AG08395 (cell line): ENCODE measurements around the gene TTC7B.

Experiments used
- DNase-seq: peaks from one replicate; pipeline ENCODE4 v3.0.0; 2012; ENCODE audit warnings: mixed read lengths, low spot score

Gene TTC7B

DNA sequence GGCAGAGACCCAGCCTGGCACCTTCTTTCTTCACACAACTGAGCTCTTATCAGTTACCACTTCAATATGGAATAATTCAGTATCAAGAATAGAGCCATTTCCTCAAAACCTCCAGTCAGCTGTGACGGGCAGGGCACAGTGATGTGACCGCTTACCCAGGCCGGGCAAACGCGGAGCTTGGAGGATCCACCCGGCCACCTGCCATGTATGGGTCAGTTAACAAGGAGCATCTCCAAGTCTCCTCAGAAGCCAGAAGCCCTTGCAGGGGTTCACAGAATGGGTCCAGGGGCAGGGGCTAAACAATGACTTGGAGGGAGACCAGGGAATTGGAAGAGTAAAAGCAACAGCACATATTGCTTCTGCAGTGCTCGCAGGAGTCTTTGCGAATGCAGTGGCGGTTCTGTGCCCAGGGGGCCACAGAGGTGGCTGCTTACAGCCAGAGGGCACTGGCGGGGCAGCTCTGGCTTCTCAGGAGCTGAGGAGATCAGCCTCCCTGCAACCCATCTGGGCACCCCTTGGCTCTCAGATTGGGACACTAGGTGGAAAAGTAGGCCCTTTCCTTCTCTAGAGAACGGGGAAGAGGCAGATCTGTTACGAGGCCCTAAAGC, 257.1 kb downstream of the TTC7B start:
- DNase-seq = no peak

DNA sequence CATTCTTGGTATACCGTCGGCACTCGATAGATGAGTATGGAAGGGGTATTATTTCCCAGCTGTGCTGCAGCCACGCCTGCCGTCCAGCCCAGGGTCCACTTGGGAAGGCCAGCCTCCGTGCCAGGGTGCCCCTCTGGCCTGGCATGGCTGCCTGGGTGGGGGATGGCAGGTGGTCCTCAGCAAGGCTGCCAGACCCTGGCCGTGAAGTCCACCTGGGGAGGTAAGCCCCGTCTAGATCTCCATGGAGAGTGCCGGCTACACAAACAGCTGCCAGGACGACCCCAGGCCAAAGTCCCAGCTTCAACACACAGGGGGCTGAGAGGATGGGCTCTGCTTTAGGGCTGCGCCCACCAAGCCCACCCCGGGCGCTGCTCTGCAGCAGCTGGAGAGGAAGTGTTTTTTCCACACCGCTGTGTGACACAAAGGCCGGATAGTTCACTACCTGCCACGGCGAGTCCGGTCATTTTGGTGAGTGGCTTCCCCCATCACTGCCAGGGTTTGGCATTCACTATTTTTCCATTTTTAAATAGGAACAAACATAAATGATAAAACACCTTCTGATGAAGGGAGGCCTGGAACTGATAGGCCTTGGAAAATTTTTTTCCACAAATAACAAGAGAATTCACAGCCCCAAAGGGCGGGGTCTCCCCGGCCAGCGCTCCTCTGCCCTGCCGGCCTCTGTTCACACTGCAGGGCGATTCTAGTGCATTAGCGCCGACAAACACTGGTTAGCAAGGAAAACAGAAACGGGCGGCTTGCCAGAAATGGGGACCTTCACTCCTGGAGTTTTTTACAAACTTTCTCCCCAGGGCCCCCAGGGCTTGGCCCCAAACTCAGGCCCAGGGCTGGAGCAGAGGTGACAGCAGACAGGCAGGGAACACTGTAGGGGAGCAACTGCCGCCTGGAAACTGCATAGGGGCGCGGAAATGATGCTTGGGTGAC, 257.9 kb downstream of the TTC7B start:
- DNase-seq = no peak

DNA sequence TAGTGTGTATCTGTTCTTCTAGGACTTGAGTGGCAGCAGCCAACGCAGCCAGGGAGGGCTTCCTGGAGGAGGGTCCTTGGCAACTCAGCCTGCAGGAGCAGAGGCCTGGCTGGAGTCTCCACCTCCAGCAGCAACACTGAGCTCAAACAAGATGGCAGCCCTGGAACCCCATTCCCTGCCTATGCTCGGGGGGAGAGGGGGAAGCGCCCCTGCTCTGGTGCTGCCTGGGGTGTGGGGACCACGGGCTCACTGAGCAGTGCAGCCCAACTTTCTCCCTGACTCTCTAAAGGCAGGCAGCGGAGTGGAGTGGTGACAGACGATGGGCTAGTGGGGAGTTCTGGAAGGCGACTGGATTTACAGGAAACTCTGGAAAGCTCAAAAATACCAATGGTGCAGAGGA, 258.7 kb downstream of the TTC7B start:
- no peak for DNase-seq

DNA sequence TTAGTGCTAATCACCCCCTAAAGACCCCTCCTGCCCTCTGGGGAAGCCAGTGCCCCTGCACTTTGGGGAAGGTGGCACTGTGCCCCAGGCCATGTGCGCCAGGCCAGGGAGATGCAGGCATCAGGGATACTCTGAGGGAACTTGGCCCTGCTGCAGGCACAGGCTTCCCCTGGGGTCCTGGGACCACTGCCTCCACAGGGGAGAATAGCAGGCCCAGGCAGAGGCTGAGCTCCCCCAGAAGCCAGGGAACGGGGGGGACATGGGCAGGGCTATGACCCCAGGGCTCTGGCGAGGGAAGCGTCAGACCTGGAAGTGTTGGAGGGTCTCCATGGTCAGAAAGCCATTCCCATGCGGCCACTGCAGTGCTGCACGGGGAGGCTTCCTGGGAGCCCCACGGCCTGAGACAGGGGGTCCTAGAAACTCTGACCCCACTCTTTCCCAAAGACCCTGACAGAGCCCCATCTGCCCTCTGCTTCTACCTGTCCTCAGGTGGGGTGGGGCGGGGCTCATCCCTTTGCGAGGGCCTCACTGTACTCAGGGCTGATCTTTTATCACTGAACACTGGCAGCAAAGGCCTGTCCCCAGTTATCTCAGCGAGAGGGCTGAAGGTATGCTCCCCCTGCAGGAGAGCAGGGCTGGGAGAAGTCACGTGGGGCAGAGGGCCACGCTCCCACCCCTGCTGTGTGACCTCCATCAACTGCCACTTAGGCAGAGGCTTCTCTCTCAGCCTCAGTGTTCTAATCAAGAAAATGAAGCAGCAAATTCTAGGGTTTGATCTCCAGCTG, 259.4 kb downstream of the TTC7B start:
- DNase-seq = no peak

DNA sequence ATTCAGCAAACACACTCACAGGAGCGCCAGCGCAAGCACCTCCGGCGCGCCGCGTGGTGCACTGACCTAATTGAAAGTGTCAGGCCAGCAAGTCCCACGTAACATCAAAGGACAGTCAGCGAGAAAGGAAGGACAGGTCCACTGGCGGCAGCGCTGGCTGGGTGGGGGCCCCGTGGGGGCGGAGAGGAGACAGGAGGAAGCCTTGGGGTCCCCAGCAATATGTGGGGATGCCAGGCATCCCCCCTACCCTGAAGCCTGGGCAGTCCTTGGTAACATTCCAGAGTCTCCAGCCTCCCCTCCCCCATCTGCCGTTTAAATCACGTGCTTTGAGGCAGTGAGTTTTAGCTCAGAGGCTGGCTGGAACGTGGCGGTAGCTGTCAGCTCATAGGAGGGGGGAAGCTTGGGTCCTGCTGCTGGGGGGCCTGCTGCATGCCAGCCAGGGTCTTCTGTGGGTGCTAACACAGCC, 260.2 kb downstream of the TTC7B start:
- DNase-seq = no peak

DNA sequence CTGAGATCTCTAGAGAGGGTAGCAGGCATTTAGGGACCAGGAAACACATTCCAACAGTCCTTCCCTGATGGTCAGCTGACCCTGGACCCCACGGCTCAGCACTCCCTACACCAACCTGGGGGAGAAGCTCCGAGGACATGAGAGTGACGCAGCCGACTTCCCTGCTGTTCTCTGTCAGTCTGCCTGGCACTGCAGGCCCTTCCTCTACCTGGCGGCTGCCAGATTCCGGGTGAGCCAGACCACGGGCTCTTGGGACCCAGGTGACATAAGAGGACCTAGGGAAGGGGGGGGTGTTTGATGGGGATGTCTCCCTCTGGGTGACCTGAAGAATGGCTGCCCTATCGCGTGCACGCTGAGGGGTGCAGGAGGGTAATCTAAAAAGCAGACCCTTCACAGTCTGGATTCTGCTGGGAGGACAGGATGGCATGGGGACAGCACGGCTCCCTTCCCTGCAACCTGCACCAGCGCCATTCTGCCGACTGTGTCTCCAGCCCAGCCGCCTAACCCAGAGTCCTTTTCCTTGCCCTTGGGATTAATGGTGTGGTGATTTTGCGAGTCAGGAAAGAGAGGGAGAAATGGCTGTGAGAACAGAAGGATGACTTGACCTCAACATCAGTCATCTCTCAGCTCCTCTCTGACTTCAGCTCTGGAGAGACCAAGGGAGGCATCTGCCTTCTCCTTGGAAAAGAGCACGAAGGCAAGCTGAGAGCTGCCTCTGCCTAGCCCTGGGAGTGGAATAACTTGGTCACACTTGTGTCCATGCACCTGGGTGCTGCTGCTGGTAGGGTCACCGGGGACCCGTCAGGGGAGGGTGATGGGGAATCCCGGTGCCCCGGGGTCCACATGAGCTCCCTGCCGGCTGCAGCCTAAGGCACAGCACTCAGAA, 260.9 kb downstream of the TTC7B start:
- no peak for DNase-seq

DNA sequence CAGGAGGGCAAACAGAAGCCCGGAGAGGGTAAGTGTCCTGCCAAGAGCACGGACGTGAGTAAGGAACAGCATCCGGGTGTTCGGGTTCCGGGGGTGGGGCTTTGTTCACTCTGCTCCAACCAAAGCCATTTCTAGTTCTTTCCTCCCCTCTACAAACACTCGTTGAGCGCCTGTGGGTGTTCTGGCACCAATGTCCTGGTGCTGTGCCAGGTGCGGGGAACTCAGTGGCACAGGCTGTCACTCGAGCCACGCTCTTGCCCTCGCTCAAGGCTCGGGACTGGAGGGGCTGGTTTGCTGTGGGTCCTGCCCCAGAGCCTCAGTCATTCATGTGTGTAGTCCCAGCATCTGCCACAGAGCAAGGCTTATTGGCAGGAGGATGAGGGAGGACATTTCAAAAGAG, 261.9 kb downstream of the TTC7B start:
- no peak for DNase-seq

DNA sequence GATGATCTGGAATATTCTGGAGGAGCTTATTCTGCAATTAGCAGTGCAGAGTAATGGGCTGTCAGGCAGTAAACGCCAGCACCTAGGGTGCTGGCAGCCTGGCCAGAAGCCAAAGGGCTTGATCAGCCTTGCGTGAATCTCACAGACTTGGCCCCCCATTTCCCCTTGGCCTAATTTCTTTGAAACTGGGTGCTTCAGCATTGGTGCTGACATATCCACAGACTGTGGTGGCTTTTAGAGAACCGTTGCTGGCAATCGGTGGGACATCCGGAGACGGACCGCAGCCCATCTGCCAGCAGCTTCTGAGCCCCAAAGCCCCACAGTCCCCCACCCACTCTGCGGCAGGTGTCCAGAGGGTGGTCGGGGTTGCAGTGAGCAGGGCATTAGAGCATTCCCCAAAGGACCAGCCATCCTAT, 262.3 kb downstream of the TTC7B start:
- no peak for DNase-seq

DNA sequence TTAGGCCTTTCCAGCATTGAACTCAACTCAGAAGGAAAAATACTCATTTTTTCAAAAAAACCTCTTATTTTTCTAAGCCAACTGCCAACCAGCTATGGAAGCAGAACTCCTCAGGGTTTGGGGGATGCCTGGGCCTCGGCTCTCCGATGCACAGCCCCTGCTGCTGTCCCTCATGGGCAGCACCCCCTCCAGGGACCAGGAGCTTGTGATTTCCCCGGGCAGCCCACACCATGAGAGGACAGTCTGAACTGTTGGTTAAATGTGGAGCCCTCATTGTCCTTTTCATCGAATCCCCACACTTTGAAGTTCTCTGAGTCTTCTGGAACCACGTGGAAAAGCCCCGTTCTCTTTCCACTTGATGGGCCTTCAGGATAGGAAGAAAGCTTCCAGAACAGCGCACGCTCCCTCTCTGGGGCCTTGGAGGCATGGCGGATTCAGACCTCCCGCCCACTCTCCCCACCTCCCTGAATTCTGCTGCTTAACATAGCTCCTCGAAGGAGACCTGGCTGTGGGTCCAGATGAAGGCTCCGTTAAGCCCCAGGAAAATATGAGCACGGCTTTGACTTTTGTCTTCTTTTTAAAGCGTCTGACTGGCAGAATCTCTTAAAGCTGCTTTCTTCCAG, 262.8 kb downstream of the TTC7B start:
- no peak for DNase-seq

DNA sequence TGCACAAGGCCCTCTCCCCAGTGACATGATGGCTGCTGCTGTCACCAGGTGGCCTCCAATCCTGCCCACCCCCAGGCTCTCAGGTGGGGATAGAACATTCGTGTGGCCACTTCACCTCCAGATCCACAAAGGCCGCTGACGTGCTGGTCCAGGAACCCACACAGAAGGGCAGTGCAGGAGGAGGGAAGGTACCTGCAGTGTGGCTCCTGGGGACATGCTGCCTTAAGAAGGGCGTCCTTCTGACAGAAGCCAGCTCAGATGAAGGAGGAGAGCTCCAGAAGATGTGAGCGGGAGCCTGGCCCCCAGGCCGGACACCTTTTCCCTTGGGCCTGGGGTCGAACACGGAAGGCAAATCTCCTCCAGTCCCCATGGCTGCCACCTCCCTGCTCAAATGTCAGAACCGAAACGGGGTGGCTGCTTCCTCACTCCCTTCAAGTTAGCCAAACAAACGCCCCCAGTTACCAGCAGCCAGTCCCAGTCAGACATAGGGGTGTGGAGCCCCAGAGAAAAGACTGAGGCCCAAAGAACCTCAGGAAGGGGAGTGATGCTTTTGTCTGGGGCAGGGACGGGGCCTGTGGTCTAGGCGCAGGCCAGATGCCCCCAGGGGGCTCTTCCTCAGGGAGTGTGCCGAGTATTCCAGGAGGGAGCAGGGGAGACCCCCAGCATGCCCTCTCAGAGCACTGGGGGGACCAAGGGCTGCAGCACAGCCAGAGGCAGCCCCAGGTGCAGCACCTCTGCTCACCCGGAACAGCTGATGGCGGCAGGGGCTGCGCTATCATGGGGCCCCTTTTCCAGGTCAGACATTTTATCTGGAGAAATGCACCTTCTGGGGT, 263.5 kb downstream of the TTC7B start:
- DNase-seq = no peak

DNA sequence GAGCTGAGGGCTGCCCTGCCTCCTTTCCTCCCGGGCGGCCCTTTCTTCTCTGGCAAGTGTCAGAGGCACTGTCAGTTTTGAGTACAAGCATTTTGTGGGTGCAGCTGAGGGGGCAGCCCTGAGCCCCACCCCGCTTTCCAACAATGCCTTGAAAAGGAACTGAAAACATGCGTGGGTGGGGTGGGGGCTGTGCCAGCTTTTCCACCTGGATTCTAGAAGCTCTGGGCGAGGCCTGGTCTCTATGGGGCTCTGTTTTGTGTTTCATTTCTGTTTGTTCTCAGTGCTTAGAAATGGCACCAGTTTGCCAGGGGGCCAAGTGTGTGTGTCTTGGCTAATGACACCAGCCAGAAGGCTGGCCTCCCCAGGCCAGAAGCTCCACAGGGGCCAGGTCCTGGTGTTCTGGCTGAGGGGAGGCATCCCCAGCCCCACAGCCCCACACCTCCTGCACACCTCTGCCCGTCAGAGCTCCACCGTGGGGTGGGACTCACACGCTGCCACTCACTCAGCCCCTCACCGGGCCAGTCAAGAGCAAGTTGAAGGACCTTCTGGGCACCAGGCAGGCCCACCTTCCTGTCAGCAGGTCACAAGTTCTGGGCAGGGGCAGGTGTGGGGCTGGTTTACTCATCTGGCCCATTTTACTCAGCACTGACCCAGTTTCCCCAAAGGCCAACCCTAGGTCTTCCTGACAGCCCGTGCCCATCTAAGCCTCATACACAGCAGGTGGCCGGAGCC, 264.3 kb downstream of the TTC7B start:
- no peak for DNase-seq

DNA sequence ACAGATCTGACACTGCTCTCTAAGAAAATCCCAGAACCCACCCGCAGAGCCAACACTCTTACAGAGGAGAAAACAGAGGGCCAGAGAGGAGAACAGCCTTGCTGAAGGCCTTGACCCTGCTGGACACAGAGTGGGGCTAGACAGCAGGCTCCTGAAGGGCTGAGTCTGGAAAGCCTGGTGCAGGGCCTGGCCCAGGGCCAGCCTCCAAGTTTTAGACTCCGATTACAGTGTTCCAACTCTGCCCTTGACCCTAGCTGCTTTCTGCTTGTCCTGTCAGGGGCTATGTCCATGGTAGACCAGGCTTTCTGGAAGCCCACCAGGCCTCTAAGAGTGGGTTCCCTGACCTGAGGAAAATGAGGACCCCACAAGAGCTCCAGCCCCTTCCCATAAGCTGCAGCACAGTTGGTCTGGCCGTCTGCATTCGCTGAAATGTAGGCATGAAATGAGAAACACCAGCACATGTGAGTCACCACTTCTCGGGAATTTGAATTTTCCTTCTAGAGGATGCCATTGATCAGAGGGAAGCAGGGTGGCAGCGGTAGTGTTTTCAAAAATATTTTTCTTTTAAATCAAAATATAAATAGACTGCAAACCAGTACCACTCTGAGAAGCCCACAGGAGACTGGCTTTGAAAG, 265.0 kb downstream of the TTC7B start:
- DNase-seq = peak; percentile 64

DNA sequence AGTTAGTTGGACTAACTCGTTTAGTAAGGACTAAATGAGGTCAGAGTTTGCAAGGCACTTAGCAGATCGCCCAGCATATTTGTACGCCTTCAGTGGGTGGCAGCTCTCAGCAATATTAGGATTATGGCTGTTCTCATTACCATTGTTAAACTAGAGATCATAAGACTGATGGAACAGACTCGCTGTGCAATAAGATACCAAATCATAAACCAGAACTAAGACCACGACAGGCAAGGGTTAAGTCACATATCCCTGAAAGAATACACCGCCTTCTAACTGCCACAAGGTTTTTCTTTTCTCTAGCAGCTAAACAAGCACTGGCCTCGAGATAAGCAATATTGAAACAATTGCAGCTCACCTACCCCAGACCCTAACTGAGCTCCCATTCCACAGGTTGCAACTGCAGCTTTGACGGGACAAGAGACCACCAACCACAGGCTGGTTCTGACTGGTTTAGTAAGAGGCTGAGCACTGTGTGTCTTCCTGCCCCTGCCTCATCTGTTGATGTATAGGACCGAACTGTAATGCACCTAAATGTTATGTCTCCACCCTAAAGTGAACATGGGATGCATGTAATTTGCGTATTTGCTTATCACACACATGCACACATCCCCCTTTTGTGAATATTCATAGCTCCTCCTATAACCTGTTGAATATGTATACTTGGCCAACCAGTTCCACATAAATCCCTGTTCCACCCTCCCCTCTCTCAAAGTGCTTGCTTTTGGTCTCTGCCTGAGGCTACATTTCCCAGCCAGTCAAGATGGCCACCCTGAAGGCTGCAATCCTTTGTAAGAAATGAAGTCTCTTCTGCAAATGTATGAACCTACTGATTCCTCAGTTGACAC, 266.2 kb downstream of the TTC7B start:
- no peak for DNase-seq

DNA sequence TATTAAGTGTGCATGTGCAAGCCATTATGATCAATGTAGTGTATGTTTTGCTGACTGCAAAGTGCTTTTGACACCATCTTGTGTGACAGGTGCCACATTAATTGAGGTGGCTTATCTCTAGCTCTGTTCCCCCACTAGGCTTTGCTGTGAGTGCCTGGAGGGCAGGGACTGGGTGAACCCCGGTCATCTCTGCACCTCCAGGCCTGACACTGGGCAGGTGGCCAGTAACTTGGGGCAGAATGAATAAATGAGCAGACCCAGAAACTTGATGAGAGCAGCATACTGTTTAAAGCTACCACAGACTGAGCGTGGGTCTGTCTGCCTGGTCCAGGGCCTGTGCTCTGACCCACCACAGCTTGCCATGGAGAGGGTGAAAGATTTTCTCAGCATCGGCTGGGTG, 267.8 kb downstream of the TTC7B start:
- DNase-seq = no peak

DNA sequence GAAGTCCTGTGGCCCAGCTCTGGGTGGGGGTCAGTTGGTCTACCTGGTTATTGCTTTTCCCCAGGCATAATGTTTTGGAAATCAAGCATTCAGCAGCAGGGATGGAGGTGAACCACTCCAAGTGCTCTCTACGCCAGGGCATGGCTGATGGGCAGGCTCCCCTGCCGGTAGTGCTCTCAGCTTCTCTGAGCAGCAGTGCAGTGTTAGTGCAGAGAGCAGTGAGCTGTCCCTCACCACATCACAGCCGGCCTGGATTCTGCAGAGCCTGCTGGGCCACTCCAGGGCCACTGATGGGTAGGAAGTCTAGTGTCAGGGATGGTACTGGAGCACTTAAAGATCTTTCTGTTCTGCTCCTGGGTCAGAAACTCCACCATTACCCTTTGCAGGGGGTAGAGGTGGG, 268.3 kb downstream of the TTC7B start:
- no peak for DNase-seq

DNA sequence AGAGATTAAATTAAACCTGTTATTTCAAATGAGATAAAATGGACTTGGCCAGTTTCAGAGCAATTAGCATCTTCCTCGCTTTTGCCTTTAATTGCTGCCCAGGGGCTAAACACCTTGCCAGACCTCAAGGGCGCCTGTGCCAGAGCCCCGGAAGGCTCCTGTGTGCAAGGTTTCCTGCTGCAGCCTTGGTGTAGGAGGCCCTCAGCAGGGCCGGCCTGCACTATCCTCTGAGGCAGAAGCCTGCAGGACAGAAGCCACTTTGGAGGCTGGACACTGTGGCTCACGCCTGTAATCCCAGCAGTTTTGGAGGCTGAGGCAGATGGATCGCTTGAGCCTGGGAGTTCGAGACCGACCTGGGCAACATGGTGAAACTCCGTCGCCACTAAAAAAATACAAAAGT, 269.0 kb downstream of the TTC7B start:
- DNase-seq = no peak

DNA sequence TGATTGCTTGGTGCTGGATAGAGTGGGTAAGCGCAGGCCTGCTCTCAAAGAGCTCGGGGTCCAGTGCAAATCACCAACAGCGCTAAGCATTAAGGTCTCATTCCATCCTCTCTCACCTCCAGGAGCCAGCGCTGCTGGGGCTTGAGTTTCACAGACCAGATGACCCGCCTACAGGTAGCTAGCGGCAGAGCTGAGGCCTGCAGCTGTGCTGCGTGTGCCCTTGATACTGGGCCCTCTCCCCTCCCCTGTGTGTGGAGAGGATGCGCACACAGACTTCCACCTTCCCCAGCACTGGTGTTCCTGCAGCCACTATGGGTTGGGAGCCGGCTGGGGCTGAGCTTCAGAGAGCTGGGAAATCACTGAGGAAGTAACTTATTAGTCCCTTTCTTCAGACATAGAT, 269.5 kb downstream of the TTC7B start:
- no peak for DNase-seq
